ENCODE data around the gene GABRD.

DNA sequence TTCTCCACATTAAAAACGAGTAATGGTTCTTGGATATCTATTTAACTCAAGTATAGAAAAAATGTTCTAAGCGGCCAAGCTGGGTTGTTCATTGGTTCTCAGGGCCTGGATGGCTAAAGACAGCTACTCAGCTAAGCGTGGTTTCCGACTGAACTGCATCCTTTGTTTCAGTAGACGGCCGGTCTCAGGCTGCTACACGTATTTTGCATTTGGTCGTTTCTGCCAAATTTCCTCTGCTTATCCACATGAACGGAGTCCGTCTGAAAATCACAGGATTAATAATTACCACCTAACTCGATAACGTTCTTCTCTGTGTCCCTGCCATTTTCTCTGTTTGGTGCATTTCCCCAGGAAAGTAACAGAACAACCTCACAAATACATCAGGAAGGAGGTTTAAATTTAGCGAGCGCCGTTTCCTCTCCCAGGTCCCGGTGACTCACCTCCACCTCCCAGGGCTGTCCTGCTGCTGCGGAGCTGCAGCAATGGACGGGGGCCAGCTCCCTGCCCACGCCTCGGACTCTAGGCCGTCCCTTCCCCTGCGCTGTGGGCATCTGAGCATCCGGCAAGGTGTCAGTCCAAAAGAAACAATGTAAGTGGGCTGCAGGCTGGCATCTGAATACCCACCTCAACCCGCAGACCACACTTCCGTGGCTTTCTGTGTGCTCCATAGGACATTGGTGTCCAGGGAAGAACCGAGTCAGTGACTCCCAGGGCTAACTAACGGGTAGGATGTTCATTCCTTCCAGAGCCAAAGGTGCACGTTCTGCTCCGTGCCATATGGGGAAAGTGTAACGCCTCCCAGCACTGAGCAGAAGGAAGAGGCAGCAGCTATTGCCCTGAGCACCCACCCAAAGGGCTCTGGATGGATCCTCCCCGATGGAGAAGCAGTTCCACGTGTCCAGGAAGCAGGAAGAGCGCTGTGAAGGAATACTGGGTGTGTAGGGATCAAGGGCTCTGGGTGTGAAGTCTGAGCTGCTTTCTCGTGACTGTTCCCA lies 4.1 kb upstream of the GABRD start:
- TF ChIP-seq RARB (CRISPR knock-in tag; IDR thresholded peaks at IDR 0.05), result no peak
- TF ChIP-seq ZFP30 (CRISPR knock-in tag; IDR thresholded peaks at IDR 0.05), result no peak
- TF ChIP-seq BACH2 (CRISPR knock-in tag; IDR thresholded peaks at IDR 0.05; ENCODE audit: borderline replicate concordance), result no peak
- no peak for TF ChIP-seq ZC3H10 (CRISPR knock-in tag; IDR thresholded peaks at IDR 0.05)
- TF ChIP-seq, protein P1, sequence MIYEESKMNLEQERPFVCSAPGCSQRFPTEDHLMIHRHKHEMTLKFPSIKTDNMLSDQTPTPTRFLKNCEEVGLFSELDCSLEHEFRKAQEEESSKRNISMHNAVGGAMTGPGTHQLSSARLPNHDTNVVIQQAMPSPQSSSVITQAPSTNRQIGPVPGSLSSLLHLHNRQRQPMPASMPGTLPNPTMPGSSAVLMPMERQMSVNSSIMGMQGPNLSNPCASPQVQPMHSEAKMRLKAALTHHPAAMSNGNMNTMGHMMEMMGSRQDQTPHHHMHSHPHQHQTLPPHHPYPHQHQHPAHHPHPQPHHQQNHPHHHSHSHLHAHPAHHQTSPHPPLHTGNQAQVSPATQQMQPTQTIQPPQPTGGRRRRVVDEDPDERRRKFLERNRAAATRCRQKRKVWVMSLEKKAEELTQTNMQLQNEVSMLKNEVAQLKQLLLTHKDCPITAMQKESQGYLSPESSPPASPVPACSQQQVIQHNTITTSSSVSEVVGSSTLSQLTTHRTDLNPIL (CRISPR knock-in tag; IDR thresholded peaks at IDR 0.05; ENCODE audit: low read depth), result no peak
- TF ChIP-seq ARNTL (CRISPR knock-in tag; IDR thresholded peaks at IDR 0.05; ENCODE audit: borderline replicate concordance, low read depth), result no peak
- no peak for TF ChIP-seq PATZ1 (CRISPR knock-in tag; IDR thresholded peaks at IDR 0.05; ENCODE audit: borderline replicate concordance)
- no peak for TF ChIP-seq ISL1 (CRISPR knock-in tag; IDR thresholded peaks at IDR 0.05)
- TF ChIP-seq ESRRG (CRISPR knock-in tag; IDR thresholded peaks at IDR 0.05), result no peak
- no peak for TF ChIP-seq OSR1 (CRISPR knock-in tag; IDR thresholded peaks at IDR 0.05)
- no peak for TF ChIP-seq TCF4 (CRISPR knock-in tag; IDR thresholded peaks at IDR 0.05; ENCODE audit: borderline replicate concordance)
- TF ChIP-seq TOX (CRISPR knock-in tag; IDR thresholded peaks at IDR 0.05; ENCODE audit: borderline replicate concordance), result no peak
